SK-N-SH (cell line): ENCODE results near the gene WHRN.
A peak's percentile ranks its signal among the peaks of the same experiment; 100 is the strongest.

ENCODE experiments used
- TAF1 ChIP-seq: IDR thresholded peaks from 2 replicates; pipeline ENCODE4 v1.6.1; 2012; ENCODE audit warnings: low read depth, mild to moderate bottlenecking, low read length, moderate library complexity, borderline replicate concordance
- TCF12 ChIP-seq: IDR thresholded peaks from 2 replicates; pipeline ENCODE4 v1.4.0; 2012
- TF ChIP-seq, protein P1 (sequence below): IDR thresholded peaks from 2 replicates; pipeline ENCODE4 v1.6.1; 2012; ENCODE audit warnings: mild to moderate bottlenecking, low read depth, low read length, moderate library complexity
- TF ChIP-seq, protein P2 (sequence below): fragments of 200-600 bp; sonication (generic); IDR thresholded peaks from 2 replicates; pipeline ENCODE4 v1.6.1; 2017; ENCODE audit warnings: antibody characterized with exemption, mild to moderate bottlenecking, moderate library complexity

DNA sequence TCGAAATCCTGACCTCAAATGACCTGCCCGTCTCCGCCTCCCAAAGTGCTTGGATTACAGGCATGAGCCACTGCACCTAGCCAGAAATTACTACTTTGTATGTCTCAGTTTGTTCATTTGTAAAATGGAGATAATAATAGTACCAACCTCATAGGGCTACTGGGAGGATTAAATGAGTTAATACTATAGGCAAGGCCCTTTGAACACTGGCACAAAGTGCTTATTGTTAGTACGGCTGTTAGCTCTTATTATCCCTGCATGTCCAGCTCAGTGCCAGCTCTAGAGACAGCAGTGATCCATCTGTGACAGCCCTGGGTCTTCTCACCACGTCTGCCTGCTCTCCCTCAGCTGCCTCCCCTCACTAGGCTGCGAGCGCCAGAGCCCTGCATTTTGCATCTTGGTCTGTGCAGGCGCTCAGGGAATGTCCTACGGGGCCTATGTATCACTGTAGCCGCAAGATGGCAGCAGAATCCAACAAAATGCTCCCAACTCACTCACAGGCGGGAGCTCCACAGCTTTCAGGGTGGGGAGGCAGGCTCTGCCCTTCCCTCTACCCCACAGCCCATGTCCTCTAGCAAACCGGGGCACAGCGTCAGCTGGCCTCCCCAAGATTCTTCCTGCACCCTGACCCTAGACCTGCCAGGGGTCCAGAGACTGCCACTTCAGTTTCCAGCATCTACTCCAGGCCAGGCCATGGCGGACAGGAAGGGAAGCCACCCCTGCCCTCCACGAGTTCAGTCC is 99.8 kb downstream of the WHRN start:
- TF ChIP-seq, protein P1, sequence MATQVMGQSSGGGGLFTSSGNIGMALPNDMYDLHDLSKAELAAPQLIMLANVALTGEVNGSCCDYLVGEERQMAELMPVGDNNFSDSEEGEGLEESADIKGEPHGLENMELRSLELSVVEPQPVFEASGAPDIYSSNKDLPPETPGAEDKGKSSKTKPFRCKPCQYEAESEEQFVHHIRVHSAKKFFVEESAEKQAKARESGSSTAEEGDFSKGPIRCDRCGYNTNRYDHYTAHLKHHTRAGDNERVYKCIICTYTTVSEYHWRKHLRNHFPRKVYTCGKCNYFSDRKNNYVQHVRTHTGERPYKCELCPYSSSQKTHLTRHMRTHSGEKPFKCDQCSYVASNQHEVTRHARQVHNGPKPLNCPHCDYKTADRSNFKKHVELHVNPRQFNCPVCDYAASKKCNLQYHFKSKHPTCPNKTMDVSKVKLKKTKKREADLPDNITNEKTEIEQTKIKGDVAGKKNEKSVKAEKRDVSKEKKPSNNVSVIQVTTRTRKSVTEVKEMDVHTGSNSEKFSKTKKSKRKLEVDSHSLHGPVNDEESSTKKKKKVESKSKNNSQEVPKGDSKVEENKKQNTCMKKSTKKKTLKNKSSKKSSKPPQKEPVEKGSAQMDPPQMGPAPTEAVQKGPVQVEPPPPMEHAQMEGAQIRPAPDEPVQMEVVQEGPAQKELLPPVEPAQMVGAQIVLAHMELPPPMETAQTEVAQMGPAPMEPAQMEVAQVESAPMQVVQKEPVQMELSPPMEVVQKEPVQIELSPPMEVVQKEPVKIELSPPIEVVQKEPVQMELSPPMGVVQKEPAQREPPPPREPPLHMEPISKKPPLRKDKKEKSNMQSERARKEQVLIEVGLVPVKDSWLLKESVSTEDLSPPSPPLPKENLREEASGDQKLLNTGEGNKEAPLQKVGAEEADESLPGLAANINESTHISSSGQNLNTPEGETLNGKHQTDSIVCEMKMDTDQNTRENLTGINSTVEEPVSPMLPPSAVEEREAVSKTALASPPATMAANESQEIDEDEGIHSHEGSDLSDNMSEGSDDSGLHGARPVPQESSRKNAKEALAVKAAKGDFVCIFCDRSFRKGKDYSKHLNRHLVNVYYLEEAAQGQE, result no peak
- TF ChIP-seq, protein P2, sequence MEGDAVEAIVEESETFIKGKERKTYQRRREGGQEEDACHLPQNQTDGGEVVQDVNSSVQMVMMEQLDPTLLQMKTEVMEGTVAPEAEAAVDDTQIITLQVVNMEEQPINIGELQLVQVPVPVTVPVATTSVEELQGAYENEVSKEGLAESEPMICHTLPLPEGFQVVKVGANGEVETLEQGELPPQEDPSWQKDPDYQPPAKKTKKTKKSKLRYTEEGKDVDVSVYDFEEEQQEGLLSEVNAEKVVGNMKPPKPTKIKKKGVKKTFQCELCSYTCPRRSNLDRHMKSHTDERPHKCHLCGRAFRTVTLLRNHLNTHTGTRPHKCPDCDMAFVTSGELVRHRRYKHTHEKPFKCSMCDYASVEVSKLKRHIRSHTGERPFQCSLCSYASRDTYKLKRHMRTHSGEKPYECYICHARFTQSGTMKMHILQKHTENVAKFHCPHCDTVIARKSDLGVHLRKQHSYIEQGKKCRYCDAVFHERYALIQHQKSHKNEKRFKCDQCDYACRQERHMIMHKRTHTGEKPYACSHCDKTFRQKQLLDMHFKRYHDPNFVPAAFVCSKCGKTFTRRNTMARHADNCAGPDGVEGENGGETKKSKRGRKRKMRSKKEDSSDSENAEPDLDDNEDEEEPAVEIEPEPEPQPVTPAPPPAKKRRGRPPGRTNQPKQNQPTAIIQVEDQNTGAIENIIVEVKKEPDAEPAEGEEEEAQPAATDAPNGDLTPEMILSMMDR, result peak; percentile 86
- no peak for TF ChIP-seq TAF1
- no peak for TF ChIP-seq TCF12
